SK-N-SH (cell line): ENCODE measurements around the gene TSPAN14. TPM values are rescaled to one million over a fixed set of nuclear protein-coding genes. Genes with fewer than 3 reads are reported as not detected.

ENCODE experiments used
- CTCF ChIA-PET: fragments of 300-600, 350-600 bp; formaldehyde crosslinking; extraction: SDS; loops from one replicate; lab custom pipeline; 2021; lab: Yijun Ruan, JAX
- POLR2A ChIA-PET: fragments of 350-600 bp; sonication (Branson Sonifier 250); formaldehyde crosslinking; extraction: SDS; loops from one replicate; lab custom pipeline; 2020; ENCODE audit warnings: antibody characterized with exemption, inconsistent platforms; lab: Yijun Ruan, JAX
- DNase-seq: peaks from one replicate; pipeline ENCODE4 v3.0.0; 2012
- H2AFZ ChIP-seq: fragments of 200-600 bp; sonication (generic); 2 replicates; pipeline ENCODE4 v1.8.1; 2016; ENCODE audit warnings: antibody characterized with exemption, mild to moderate bottlenecking, low read depth
- H3F3A ChIP-seq: fragments of 200-600 bp; sonication (generic); replicated peaks from 2 replicates; pipeline ENCODE3; 2016; ENCODE audit warnings: antibody characterized with exemption, mild to moderate bottlenecking; ENCODE audit not compliant: insufficient read depth
- H3K27ac ChIP-seq, 2 experiments: fragments of 200-500 bp in 1 of 2; fragments of 200-600 bp in 1 of 2; sonication (Bioruptor generic) in 1 of 2; sonication (generic), shearing (Covaris generic) in 1 of 2; 2 replicates each; pipeline versions ENCODE4 v1.5.1 to v1.6.1; 2014 to 2016; ENCODE audit warnings: low read depth in 2 of 2, inconsistent platforms in 1 of 2, low read length in 1 of 2, mild to moderate bottlenecking in 1 of 2, mixed read lengths in 1 of 2
- H3K27me3 ChIP-seq: fragments of 200-600 bp; sonication (generic), shearing (Covaris generic); 2 replicates; pipeline ENCODE4 v1.6.1; 2016; ENCODE audit warnings: mixed run types; ENCODE audit not compliant: insufficient read depth
- H3K36me3 ChIP-seq, 2 experiments: fragments of 200-500 bp in 1 of 2; fragments of 200-600 bp in 1 of 2; sonication (Bioruptor generic) in 1 of 2; sonication (generic) in 1 of 2; replicated peaks in 1 of 2; 2 replicates each; pipeline versions ENCODE3 to v1.5.1; 2014 to 2016; ENCODE audit warnings: low read length in 1 of 2, mild to moderate bottlenecking in 1 of 2; ENCODE audit not compliant: insufficient read depth in 2 of 2, control insufficient read depth in 1 of 2
- H3K4me1 ChIP-seq, 2 experiments: fragments of 200-500 bp in 1 of 2; fragments of 200-600 bp in 1 of 2; sonication (Bioruptor generic) in 1 of 2; sonication (generic), shearing (Covaris generic) in 1 of 2; 2 replicates each; pipeline versions ENCODE4 v1.5.1 to v1.6.1; 2014 to 2016; ENCODE audit warnings: low read depth in 1 of 2, low read length in 1 of 2, mixed run types in 1 of 2; ENCODE audit not compliant: insufficient read depth in 2 of 2, control insufficient read depth in 1 of 2
- H3K4me2 ChIP-seq: fragments of 200-600 bp; sonication (generic), shearing (Covaris generic); 2 replicates; pipeline ENCODE4 v1.6.1; 2017; ENCODE audit warnings: mixed run types
- H3K4me3 ChIP-seq, 2 experiments: fragments of 200-500 bp in 1 of 2; fragments of 200-600 bp in 1 of 2; sonication (Bioruptor generic) in 1 of 2; sonication (generic), shearing (Covaris generic) in 1 of 2; 2 replicates each; pipeline versions ENCODE4 v1.5.1 to v1.8.1; 2014 to 2016; ENCODE audit warnings: low read depth in 2 of 2, inconsistent platforms in 1 of 2, low read length in 1 of 2, mild to moderate bottlenecking in 1 of 2, mixed read lengths in 1 of 2, moderate library complexity in 1 of 2
- H3K79me2 ChIP-seq: fragments of 200-600 bp; sonication (generic); 2 replicates; pipeline ENCODE4 v1.8.1; 2017; ENCODE audit warnings: mild to moderate bottlenecking; ENCODE audit not compliant: insufficient read depth
- H3K9ac ChIP-seq: fragments of 200-600 bp; sonication (generic); 2 replicates; pipeline ENCODE4 v1.6.1; 2017; ENCODE audit warnings: mixed run types
- H3K9me2 ChIP-seq: fragments of 200-600 bp; sonication (generic); 2 replicates; pipeline ENCODE4 v1.6.1; 2017; ENCODE audit warnings: mixed run types
- H3K9me3 ChIP-seq: fragments of 200-600 bp; sonication (generic); 2 replicates; pipeline ENCODE4 v1.6.1; 2017; ENCODE audit warnings: mixed run types, mild to moderate bottlenecking, moderate library complexity
- H4K20me1 ChIP-seq: fragments of 200-600 bp; sonication (generic); 2 replicates; pipeline ENCODE4 v1.6.1; 2017; ENCODE audit warnings: mild to moderate bottlenecking, mixed run types; ENCODE audit not compliant: insufficient read depth
- ELF1 ChIP-seq: IDR thresholded peaks from 2 replicates; pipeline ENCODE4 v1.4.0; 2012
- EZH2phosphoT487 ChIP-seq: fragments of 200-600 bp; sonication (generic); IDR thresholded peaks from 2 replicates; pipeline ENCODE4 v1.6.1; 2017; ENCODE audit warnings: low read depth, mixed run types, mild to moderate bottlenecking, antibody characterized with exemption, moderate library complexity, borderline replicate concordance
- GABPA ChIP-seq: IDR thresholded peaks from 2 replicates; pipeline ENCODE4 v1.4.0; 2012; ENCODE audit warnings: low read depth, mild to moderate bottlenecking
- NFIC ChIP-seq: IDR thresholded peaks from 2 replicates; pipeline ENCODE4 v1.4.0; 2012; ENCODE audit warnings: borderline replicate concordance
- RAD21 ChIP-seq: IDR thresholded peaks from 2 replicates; pipeline ENCODE4 v1.6.1; 2012; ENCODE audit warnings: mild to moderate bottlenecking, low read length
- SIN3A ChIP-seq: IDR thresholded peaks from 2 replicates; pipeline ENCODE4 v1.6.1; 2012; ENCODE audit warnings: low read depth, mild to moderate bottlenecking, low read length, moderate library complexity, borderline replicate concordance
- TAF1 ChIP-seq: IDR thresholded peaks from 2 replicates; pipeline ENCODE4 v1.6.1; 2012; ENCODE audit warnings: low read depth, mild to moderate bottlenecking, low read length, moderate library complexity, borderline replicate concordance
- TCF12 ChIP-seq: IDR thresholded peaks from 2 replicates; pipeline ENCODE4 v1.4.0; 2012
- TEAD4 ChIP-seq: IDR thresholded peaks from 2 replicates; pipeline ENCODE4 v1.4.0; 2012; ENCODE audit warnings: mild to moderate bottlenecking, borderline replicate concordance; ENCODE audit not compliant: insufficient read depth
- USF2 ChIP-seq: fragments of 150-350 bp; IDR thresholded peaks from 2 replicates; pipeline ENCODE4 v1.6.1; 2017; ENCODE audit warnings: antibody characterized with exemption, low read length, low read depth, borderline replicate concordance
- WGBS: methylation state at CpG from one replicate; pipeline ENCODE4 v1.1.6; 2017; ENCODE audit warnings: low lambda C conversion rate; 5-methylcytosine and 5-hydroxymethylcytosine counted together
- polyA plus RNA-seq, 3 experiments: library from polyadenylated mRNA; depleted of rRNA; stranded (reverse); fragments of >200 nt; gene quantifications; 2 replicates each; pipeline ENCODE4 v1.2.3, GENCODE V29; 2012
- TF ChIP-seq, protein P1 (sequence below): IDR thresholded peaks from 2 replicates; pipeline ENCODE4; 2012
- TF ChIP-seq, protein P2 (sequence below): IDR thresholded peaks from 2 replicates; pipeline ENCODE4 v1.4.0; 2012; ENCODE audit warnings: low read depth, borderline replicate concordance
- TF ChIP-seq, protein P3 (sequence below): fragments of 150-350 bp; IDR thresholded peaks from 2 replicates; pipeline ENCODE4 v1.6.1; 2016; ENCODE audit warnings: mild to moderate bottlenecking, low read depth, low read length
- TF ChIP-seq, protein P4 (sequence below): IDR thresholded peaks from 2 replicates; pipeline ENCODE4 v1.4.0; 2012; ENCODE audit warnings: low read depth

TSPAN14 gene
- polyA plus RNA-seq, 1 of the 3 experiments (the other 2 are of a cell fraction): 78.1 TPM

DNA sequence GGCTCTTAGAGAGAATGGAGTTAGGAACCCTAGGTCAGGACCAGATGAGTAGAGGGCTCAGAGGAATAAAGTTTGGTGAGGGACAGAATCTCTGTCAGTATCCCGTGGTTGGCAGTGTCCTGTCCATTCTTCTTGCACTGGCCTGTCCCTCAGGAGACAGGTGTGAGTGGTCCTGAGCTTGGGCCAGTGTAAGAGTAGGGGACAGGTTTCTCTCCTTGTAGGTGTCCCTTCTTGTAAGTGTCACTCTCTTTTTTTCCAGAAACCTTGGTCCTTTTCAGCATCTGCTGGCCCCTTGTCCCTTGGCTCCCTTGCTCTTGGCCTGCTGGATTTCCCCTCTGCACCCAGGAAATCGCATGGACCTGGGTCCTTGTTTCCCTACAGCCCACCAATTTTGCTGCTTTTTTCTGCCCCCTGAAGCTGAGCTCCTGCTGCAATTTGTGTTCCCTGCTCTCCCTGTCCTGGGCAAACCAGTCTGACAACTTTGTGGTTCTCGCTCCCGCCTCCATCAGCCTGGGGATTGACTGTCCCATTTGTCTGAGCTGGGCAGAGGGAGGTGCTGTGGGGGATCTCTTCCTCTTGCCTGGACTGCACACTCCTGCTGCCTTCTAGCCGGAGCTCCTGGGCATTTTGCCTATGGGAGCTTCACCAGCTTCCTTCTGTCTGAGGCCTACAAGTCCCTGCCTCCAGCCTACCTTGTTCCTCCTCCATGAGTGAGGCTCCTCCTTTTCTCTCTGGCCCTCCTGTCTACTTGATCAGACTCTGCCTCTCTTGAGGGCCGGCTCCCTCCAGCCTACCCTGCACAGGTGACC, 6.5 kb downstream of the TSPAN14 start:
- H3K9me2 ChIP-seq: no peaks in the 10 kb centered on the region
- no peak overlapping the region for H3K9ac ChIP-seq
- no peaks in the 10 kb centered on the region for H3K9me3 ChIP-seq
- peaks cover 99% of the 10 kb centered on the region for H4K20me1 ChIP-seq
- no peak for DNase-seq
- no peak overlapping the region for H3K4me3 ChIP-seq
- peak overlapping the region; percentile 23 to 31; a peak in 3 of 4 replicates for H3K27ac ChIP-seq
- no peak overlapping the region for H2AFZ ChIP-seq
- WGBS: 81% methylated on average over 6 of the region's 6 CpGs
- peaks cover 84 to 88% of the 10 kb centered on the region in 2 experiments for H3K4me1 ChIP-seq
- CTCF ChIA-PET: interaction anchor here (0.8 to 35.3 kb wide), 5 partner anchors 14 to 46 kb away, joined by 3 to 602 read pairs (median 3); no protein-coding TSS in a partner anchor
- POLR2A ChIA-PET: no interaction called here
- H3K27me3 ChIP-seq: no peaks in the 10 kb centered on the region
- TF ChIP-seq, protein P1, sequence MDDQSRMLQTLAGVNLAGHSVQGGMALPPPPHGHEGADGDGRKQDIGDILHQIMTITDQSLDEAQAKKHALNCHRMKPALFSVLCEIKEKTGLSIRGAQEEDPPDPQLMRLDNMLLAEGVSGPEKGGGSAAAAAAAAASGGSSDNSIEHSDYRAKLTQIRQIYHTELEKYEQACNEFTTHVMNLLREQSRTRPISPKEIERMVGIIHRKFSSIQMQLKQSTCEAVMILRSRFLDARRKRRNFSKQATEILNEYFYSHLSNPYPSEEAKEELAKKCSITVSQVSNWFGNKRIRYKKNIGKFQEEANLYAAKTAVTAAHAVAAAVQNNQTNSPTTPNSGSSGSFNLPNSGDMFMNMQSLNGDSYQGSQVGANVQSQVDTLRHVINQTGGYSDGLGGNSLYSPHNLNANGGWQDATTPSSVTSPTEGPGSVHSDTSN: 0 out of 2 replicates have a peak, but pooled peaks have one; percentile 14
- TF ChIP-seq SIN3A: no peak
- TF ChIP-seq, protein P2, sequence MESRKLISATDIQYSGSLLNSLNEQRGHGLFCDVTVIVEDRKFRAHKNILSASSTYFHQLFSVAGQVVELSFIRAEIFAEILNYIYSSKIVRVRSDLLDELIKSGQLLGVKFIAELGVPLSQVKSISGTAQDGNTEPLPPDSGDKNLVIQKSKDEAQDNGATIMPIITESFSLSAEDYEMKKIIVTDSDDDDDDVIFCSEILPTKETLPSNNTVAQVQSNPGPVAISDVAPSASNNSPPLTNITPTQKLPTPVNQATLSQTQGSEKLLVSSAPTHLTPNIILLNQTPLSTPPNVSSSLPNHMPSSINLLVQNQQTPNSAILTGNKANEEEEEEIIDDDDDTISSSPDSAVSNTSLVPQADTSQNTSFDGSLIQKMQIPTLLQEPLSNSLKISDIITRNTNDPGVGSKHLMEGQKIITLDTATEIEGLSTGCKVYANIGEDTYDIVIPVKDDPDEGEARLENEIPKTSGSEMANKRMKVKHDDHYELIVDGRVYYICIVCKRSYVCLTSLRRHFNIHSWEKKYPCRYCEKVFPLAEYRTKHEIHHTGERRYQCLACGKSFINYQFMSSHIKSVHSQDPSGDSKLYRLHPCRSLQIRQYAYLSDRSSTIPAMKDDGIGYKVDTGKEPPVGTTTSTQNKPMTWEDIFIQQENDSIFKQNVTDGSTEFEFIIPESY: no peak
- no peak for TF ChIP-seq TAF1
- 0 out of 2 replicates have a peak, but pooled peaks have one; percentile 13 for TF ChIP-seq ELF1
- H3K79me2 ChIP-seq: peaks cover 100% of the 10 kb centered on the region
- H3F3A ChIP-seq: peaks cover 8% of the 10 kb centered on the region
- peak overlapping the region; percentile 44; the same call in 1 of the 2 replicates for H3K4me2 ChIP-seq
- H3K36me3 ChIP-seq: no peaks in the 10 kb centered on the region

DNA sequence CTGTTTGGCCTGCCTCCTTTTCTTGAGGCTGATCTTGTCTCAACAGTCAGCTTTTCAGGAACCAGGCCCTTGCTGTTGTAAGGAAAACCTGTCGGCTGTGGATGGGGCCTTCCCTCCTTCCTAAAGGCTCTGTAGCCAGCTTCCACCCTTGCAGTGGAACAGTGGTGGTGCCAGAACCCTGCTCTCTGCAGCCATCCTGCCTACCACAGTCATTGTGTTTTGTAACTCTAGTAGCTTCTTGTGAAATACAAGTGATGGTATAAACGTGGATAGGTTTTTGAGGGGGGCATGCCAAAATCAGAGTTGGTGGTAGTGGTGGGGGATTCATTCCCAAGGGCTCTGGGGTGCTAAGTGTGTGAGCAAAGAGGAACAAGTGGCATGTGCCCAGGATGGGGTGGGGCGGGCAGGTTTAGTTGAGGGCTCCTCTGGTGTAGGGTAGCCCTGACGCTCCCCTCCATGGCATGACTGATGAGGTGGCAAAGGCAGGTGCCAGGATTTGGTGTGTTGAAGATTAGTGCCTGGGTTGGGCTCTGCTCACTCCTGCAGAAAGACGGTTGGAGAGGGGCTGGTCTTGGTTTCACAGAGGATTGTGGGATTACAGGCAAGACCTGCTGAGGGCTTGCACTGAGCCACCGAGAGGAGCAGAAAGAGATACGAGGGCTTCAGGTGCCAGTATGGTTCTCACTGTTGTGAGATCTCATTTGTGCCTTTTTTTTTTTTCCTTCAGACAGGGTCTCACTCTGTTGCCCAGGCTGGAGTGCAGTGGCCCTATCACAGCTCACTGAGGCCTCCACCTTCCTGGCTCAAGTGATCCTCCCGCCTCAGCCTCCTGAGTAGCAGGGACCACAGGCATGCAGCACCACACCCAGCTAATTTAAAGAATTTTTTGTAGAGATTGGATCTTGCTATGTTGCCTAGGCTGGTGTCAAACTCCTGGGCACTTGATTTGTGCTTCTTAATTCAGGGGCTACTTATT, 7.4 kb downstream of the TSPAN14 start:
- H4K20me1 ChIP-seq: peaks cover 99% of the 10 kb centered on the region
- TF ChIP-seq EZH2phosphoT487 (no peak), GABPA (no peak), NFIC (no peak), USF2 (no peak), TEAD4 (no peak), RAD21 (no peak), TCF12 (no peak), ELF1 (no peak)
- TF ChIP-seq, protein P2: no peak
- TF ChIP-seq, protein P3, sequence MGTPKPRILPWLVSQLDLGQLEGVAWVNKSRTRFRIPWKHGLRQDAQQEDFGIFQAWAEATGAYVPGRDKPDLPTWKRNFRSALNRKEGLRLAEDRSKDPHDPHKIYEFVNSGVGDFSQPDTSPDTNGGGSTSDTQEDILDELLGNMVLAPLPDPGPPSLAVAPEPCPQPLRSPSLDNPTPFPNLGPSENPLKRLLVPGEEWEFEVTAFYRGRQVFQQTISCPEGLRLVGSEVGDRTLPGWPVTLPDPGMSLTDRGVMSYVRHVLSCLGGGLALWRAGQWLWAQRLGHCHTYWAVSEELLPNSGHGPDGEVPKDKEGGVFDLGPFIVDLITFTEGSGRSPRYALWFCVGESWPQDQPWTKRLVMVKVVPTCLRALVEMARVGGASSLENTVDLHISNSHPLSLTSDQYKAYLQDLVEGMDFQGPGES: no peak
- TF ChIP-seq, protein P4, sequence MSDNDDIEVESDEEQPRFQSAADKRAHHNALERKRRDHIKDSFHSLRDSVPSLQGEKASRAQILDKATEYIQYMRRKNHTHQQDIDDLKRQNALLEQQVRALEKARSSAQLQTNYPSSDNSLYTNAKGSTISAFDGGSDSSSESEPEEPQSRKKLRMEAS: no peak

More for the DNA sequence above, 7.4 kb downstream of the TSPAN14 start:
- Histone ChIP-seq H3K9me2 (no peaks in the 10 kb centered on the region), H3K9me3 (no peaks in the 10 kb centered on the region), H3K4me1 (peaks cover 78 to 85% of the 10 kb centered on the region in 2 experiments), H3K4me3 (no peak overlapping the region), H3F3A (peaks cover 8% of the 10 kb centered on the region), H3K36me3 (no peaks in the 10 kb centered on the region), H3K27me3 (no peaks in the 10 kb centered on the region), H3K79me2 (peaks cover 100% of the 10 kb centered on the region), H3K9ac (no peak overlapping the region), H2AFZ (no peak overlapping the region), H3K4me2 (peak overlapping the region; percentile 44; the same call in 1 of the 2 replicates), H3K27ac (peak overlapping the region; percentile 23 to 31; a peak in 3 of 4 replicates)
- ChIA-PET POLR2A (no interaction called here), CTCF (interaction anchor here (1.4 to 35.3 kb wide), 5 partner anchors 17 to 78 kb away, joined by 3 to 602 read pairs (median 4); no protein-coding TSS in a partner anchor)
- 83% methylated on average over 8 of the region's 8 CpGs for WGBS
- no peak for DNase-seq
